Activated naive CD4-positive, alpha-beta T cell treated with anti-CD3 and anti-CD28 coated beads for 36 hours (primary cell): ENCODE results near the gene CDK14. TPM values are rescaled to one million over a fixed set of nuclear protein-coding genes. Genes with fewer than 3 reads are reported as not detected.
"Not testable (repeated sequence)": the region's sequence is repeated elsewhere in the genome, so short reads cannot be mapped to it uniquely, and the experiment has no call there.

ENCODE experiments used
- CTCF ChIA-PET: fragments of 350-600 bp; sonication (Branson Sonifier 250); formaldehyde crosslinking; loops from one replicate; lab custom pipeline; 2021; ENCODE audit warnings: antibody characterized with exemption; lab: Charles Lee
- DNase-seq: peaks from one replicate; pipeline ENCODE4 v3.0.0-alpha.2; 2020
- H3K27ac Mint-ChIP-seq: one replicate; pipeline ENCODE4 v1.8.0; 2021; ENCODE audit warnings: mild to moderate bottlenecking, mixed read lengths
- H3K27me3 Mint-ChIP-seq: one replicate; pipeline ENCODE4 v1.8.0; 2021; ENCODE audit warnings: low read depth, mixed read lengths
- H3K36me3 Mint-ChIP-seq: one replicate; pipeline ENCODE4 v1.8.0; 2021; ENCODE audit warnings: low read depth, mixed read lengths
- H3K4me1 Mint-ChIP-seq: one replicate; pipeline ENCODE4 v1.8.0; 2021; ENCODE audit warnings: low read depth, mixed read lengths
- H3K4me3 Mint-ChIP-seq: one replicate; pipeline ENCODE4 v1.8.0; 2021; ENCODE audit warnings: mild to moderate bottlenecking, moderate library complexity, mixed read lengths
- H3K9me3 Mint-ChIP-seq: one replicate; pipeline ENCODE4 v1.8.0; 2021; ENCODE audit warnings: mixed read lengths
- intact Hi-C: fragments of 100-400 bp; cut with micrococcal nuclease; formaldehyde crosslinking; loops from one replicate; pipeline ENCODE4 v1.15.1; 2023
- total RNA-seq, 2 experiments: library from RNA; stranded (reverse); gene quantifications; one replicate each; pipeline ENCODE4 v1.2.3, GENCODE V29; 2021

The CDK14 gene
- total RNA-seq, 2 experiments from 2014 or later = 0.42 to 0.81 TPM

- DNase-seq, H3K9me3 Mint-ChIP-seq, H3K4me3 Mint-ChIP-seq, H3K36me3 Mint-ChIP-seq, H3K27ac Mint-ChIP-seq, CTCF ChIA-PET, H3K27me3 Mint-ChIP-seq, H3K4me1 Mint-ChIP-seq, intact Hi-C loops: not testable (repeated sequence)
Observed at GRCh38 chr7:90928700-90929424, 332.7 kb downstream of the CDK14 start.

GRCh38 chr7:90931986-90932916 is 336.1 kb downstream of the CDK14 start:
- no peaks in the 10 kb centered on the region for H3K36me3 Mint-ChIP-seq
- intact Hi-C loops = no loop called here

DNA sequence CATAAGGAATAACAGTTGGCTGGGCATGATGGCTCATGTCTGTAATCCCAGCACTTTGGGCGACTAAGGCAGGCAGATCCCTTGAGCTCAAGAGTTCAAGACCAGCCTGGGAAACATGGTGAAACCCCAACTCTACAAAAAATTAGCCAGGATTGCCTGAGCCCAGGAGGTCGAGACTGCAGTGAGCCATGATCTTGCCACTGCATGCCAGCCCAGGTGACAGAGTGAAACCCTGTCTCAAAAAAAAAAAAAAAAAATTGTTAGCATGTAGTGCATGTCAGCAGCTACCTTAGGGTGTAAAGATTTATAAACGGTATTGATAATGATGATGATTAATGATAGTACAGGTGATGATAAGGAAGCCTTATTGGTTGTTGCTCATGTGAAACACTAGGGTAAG is 336.9 kb downstream of the CDK14 start:
- CTCF ChIA-PET = interaction anchor here (1.1 kb wide), 1 partner anchor 13 kb away, joined by 3 read pairs; no protein-coding TSS in a partner anchor
- intact Hi-C loops = no loop called here
- H3K36me3 Mint-ChIP-seq = no peaks in the 10 kb centered on the region
- H3K27ac Mint-ChIP-seq = no peak overlapping the region
- H3K27me3 Mint-ChIP-seq = no peaks in the 10 kb centered on the region
- H3K4me1 Mint-ChIP-seq = no peaks in the 10 kb centered on the region
- H3K9me3 Mint-ChIP-seq = no peaks in the 10 kb centered on the region
- DNase-seq = no peak
- H3K4me3 Mint-ChIP-seq = no peak overlapping the region

More at GRCh38 chr7:90931986-90932916, 336.1 kb downstream of the CDK14 start:
- no peak overlapping the region for H3K27ac Mint-ChIP-seq
- DNase-seq = no peak
- CTCF ChIA-PET = interaction anchor here (1.1 kb wide), 1 partner anchor 14 kb away, joined by 3 read pairs; no protein-coding TSS in a partner anchor
- H3K4me1 Mint-ChIP-seq = no peaks in the 10 kb centered on the region
- H3K9me3 Mint-ChIP-seq = no peaks in the 10 kb centered on the region
- no peak overlapping the region for H3K4me3 Mint-ChIP-seq
- H3K27me3 Mint-ChIP-seq = no peaks in the 10 kb centered on the region

GRCh38 chr7:90933984-90934383 is 337.9 kb downstream of the CDK14 start:
- CTCF ChIA-PET = no interaction called here
- H3K4me1 Mint-ChIP-seq = no peaks in the 10 kb centered on the region

GRCh38 chr7:90938371-90938770 is 342.2 kb downstream of the CDK14 start:
- no peaks in the 10 kb centered on the region for H3K4me1 Mint-ChIP-seq
- CTCF ChIA-PET = no interaction called here
- no peak overlapping the region for H3K4me3 Mint-ChIP-seq
- intact Hi-C loops = no loop called here
- H3K27me3 Mint-ChIP-seq = no peaks in the 10 kb centered on the region
- DNase-seq = no peak
- no peak overlapping the region for H3K27ac Mint-ChIP-seq
- H3K36me3 Mint-ChIP-seq = no peaks in the 10 kb centered on the region
- H3K9me3 Mint-ChIP-seq = no peaks in the 10 kb centered on the region

More at GRCh38 chr7:90933984-90934383, 337.9 kb downstream of the CDK14 start:
- intact Hi-C loops = no loop called here
- H3K9me3 Mint-ChIP-seq = no peaks in the 10 kb centered on the region
- H3K36me3 Mint-ChIP-seq = no peaks in the 10 kb centered on the region
- no peak overlapping the region for H3K27ac Mint-ChIP-seq
- H3K4me3 Mint-ChIP-seq = no peak overlapping the region
- no peaks in the 10 kb centered on the region for H3K27me3 Mint-ChIP-seq
- no peak for DNase-seq

- intact Hi-C loops = no loop called here
- CTCF ChIA-PET = no interaction called here
- Mint-ChIP-seq H3K27me3 (no peaks in the 10 kb centered on the region), H3K4me3 (no peak overlapping the region), H3K27ac (no peak overlapping the region), H3K36me3 (no peaks in the 10 kb centered on the region), H3K4me1 (no peaks in the 10 kb centered on the region), H3K9me3 (no peaks in the 10 kb centered on the region)
- no peak for DNase-seq
Observed at GRCh38 chr7:90939666-90940065, 343.5 kb downstream of the CDK14 start.

GRCh38 chr7:90944021-90944420 is 347.9 kb downstream of the CDK14 start:
- H3K36me3 Mint-ChIP-seq = no peaks in the 10 kb centered on the region
- no peaks in the 10 kb centered on the region for H3K27me3 Mint-ChIP-seq
- CTCF ChIA-PET = no interaction called here
- intact Hi-C loops = no loop called here
- DNase-seq = no peak
- H3K9me3 Mint-ChIP-seq = no peaks in the 10 kb centered on the region
- no peaks in the 10 kb centered on the region for H3K4me1 Mint-ChIP-seq
- no peak overlapping the region for H3K4me3 Mint-ChIP-seq
- no peak overlapping the region for H3K27ac Mint-ChIP-seq

DNA sequence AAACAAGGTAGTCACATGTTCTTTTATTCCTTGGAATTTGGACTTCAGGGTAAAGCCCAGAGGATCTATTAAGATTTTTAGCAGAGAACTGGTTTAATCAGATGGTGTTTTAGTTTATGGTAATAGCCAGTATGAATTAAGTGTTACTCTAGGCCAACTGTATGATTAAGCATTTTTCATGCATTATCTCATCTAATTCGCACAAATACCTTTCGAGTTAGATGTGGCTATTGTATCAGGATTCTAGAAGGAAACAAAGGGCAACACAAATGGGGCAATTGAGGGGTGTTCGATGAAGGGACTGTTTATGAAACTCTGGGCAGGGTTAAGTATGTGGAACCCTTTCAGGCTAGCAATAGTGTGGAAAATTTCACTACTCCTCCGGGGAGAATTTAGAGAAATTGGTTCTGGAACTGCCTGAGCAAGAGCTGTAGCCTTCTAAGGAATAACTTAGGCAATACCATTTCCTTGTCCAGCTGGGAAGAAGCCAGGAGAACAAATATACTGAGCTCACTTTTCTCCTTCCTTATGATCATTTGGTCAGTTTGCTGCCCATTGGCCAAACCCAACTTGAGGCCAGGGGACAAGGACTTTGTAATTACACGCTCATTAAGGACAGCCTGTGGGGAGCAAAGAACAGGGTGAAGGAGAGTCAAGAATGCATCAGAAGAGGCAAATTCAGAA is 349.1 kb downstream of the CDK14 start:
- intact Hi-C loops = no loop called here
- Mint-ChIP-seq H3K9me3 (no peaks in the 10 kb centered on the region), H3K27me3 (no peaks in the 10 kb centered on the region), H3K27ac (no peak overlapping the region), H3K4me3 (no peak overlapping the region), H3K36me3 (no peaks in the 10 kb centered on the region), H3K4me1 (no peaks in the 10 kb centered on the region)
- DNase-seq = no peak
- CTCF ChIA-PET = interaction anchor here (1.0 to 1.7 kb wide), 2 partner anchors 12 to 13 kb away, joined by 3 read pairs; no protein-coding TSS in a partner anchor

- H3K9me3 Mint-ChIP-seq = no peaks in the 10 kb centered on the region
- no peaks in the 10 kb centered on the region for H3K36me3 Mint-ChIP-seq
- CTCF ChIA-PET = interaction anchor here (1.7 kb wide), 1 partner anchor 14 kb away, joined by 3 read pairs; no protein-coding TSS in a partner anchor
- H3K4me1 Mint-ChIP-seq = no peaks in the 10 kb centered on the region
- no peak overlapping the region for H3K4me3 Mint-ChIP-seq
- H3K27me3 Mint-ChIP-seq = no peaks in the 10 kb centered on the region
- intact Hi-C loops = no loop called here
- no peak overlapping the region for H3K27ac Mint-ChIP-seq
- DNase-seq = no peak
Observed at GRCh38 chr7:90946730-90947501, 350.8 kb downstream of the CDK14 start.

DNA sequence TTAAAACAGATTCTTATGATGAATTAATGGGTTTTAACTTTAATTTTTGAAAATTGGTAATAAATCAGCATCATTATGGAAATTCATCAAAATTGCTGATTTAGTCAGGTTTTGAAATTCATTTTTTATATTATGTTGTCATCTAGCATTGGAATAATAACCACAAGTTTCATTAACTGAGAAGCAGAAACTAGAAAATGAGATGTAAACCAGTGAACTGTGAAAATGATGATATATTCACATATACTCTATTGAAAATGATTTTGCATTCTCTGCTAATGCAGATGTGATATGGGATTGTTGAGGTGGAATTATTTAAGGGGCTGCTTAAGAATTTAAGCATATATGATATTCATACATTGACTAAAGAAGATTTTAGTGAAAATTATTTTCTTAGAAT is 352.0 kb downstream of the CDK14 start:
- no peaks in the 10 kb centered on the region for H3K36me3 Mint-ChIP-seq
- CTCF ChIA-PET = no interaction called here
- DNase-seq = no peak
- intact Hi-C loops = no loop called here
- no peaks in the 10 kb centered on the region for H3K4me1 Mint-ChIP-seq
- no peaks in the 10 kb centered on the region for H3K9me3 Mint-ChIP-seq
- H3K27ac Mint-ChIP-seq = no peak overlapping the region
- H3K4me3 Mint-ChIP-seq = no peak overlapping the region
- H3K27me3 Mint-ChIP-seq = no peaks in the 10 kb centered on the region

DNA sequence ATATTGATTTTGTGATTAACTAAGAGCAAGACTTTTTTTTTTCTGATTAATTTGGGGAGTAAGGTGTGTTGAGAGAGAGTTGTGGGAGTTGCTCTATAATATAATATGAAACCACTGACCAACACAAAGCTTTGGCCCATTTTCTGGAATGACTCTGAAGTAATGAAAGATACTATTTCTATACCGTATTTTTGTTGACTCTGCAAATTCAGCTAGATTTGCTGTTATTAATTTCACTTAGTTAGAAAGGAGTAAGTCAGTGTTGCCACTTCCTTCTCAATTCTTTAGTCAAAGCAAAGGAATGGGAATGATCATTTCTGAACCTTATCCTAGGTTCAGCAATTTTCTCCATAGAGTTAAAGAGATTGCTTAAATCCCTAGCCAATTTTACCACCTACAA is 355.1 kb downstream of the CDK14 start:
- Mint-ChIP-seq H3K4me1 (no peaks in the 10 kb centered on the region), H3K9me3 (no peaks in the 10 kb centered on the region), H3K27me3 (no peaks in the 10 kb centered on the region), H3K36me3 (no peaks in the 10 kb centered on the region), H3K27ac (no peak overlapping the region), H3K4me3 (no peak overlapping the region)
- DNase-seq = no peak
- intact Hi-C loops = no loop called here
- CTCF ChIA-PET = no interaction called here
